Myocyte (in vitro differentiated cells): ENCODE data around the gene APBB1. TPM values are rescaled to one million over a fixed set of nuclear protein-coding genes. Genes with fewer than 3 reads are reported as not detected.

Experiments
- DNase-seq: peaks from one replicate; pipeline ENCODE4 v3.0.0-alpha.2; 2012; ENCODE audit warnings: low read depth
- total RNA-seq: library from RNA; depleted of rRNA; stranded (reverse); fragments of >200 nt; gene quantifications from 2 replicates; pipeline ENCODE4 v1.2.3, GENCODE V29; 2014

The APBB1 gene
- total RNA-seq, 1 donor from 2014 or later: 16.4 TPM

DNA sequence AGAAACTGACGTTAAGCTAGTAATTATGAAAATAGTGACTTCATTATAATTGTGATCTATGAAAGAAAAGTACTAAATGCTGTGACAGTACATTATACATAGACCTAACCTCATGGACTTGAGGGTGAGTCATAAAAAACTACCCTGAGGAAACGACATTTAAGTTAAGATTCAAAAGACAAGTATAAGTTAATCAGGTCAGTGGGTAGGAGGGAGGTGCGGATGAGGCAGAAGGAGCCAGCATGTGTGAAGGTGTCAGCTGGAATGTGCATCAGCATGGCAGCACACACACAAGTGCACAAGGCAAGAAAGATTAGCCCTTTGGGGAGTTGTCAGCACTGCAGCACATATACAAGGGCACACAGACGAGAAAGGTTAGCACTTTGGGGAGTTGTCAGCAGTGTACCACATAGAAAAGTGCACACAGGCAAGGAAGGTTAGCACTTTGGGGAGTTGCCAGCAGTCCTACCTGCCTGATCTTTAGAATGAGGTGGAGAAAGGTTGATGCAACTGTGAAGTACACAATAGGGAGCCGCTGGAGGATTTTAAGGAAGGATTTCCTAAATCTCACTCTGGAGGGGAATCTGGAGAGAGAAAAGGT is 67.0 kb downstream of the APBB1 start:
- DNase-seq: no peak

DNA sequence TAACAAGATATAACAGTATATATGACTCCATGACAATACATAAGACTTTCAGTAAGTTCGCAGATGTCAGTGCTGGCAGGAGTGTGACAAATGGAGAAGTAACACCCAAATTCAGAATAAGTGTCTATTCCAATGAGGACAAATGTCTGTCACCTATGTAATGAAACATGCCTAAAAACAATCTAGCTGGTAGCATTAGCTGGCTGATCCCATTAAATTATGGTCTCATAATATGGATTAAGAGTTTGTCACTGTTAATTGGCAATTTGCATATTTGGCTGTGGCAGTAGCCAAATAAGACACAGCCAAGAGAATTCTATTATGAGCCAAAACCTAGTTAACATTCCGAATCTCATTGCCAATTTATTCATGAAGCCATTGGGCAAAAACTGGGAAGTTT is 68.4 kb downstream of the APBB1 start:
- DNase-seq: no peak

DNA sequence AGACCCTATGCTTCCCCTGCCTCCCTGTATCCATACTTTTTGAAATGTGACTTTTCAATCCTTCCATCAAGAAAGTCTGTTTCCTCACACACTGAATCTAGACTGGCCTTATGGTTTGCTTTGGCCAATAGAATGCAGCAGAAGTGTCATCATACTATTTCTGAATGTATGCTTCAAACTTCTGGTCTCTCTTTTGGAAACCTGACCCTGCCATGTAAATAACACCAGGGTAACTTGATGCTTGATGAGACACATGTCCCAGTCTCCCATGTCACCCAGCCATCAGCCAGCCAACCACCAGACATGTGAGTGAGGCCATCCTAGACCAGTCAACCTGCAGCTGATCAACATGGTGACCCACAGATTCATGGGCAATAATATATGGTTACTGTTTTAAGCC is 68.9 kb downstream of the APBB1 start:
- DNase-seq: peak; percentile 91

DNA sequence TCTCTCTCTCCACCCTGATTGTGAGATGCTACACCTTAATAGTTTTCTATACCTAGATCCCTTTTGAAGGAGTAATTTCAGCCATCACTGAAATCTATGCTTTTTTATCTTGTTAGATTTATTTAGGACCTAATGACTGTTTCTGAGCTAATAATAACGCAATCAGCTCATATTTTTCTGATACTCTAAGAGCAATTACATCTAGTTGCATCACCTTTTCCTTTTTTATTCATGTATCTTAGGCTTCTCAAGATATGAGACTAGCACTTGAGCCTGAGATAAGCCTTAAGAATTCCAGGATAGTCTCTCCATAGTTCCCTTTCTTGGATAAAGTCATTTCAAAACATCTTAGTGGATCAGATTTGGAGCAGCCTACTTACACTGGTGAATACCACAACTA is 73.5 kb downstream of the APBB1 start:
- no peak for DNase-seq

Other genes with a start within 250 kb of the APBB1 start
- not detected in 2 replicates for gene OR52B2, start 248.8 kb downstream of the APBB1 start, total RNA-seq
- not detected in 2 replicates for gene OR52W1, start 219.9 kb downstream of the APBB1 start, total RNA-seq
- gene C11orf42, start 213.5 kb downstream of the APBB1 start, total RNA-seq: not detected in 2 replicates
- gene FHIP1B, start 184.5 kb downstream of the APBB1 start, total RNA-seq: 26.4 and 36.6 TPM in 2 replicates
- 0.10 TPM in 1 of 2 replicates, not detected in the other for gene CNGA4, start 180.0 kb downstream of the APBB1 start, total RNA-seq
- not detected in 2 replicates for gene CCKBR, start 159.3 kb downstream of the APBB1 start, total RNA-seq
- 124 and 168 TPM in 2 replicates for gene CAVIN3, start 98.6 kb downstream of the APBB1 start, total RNA-seq
- gene SMPD1, start 28.6 kb downstream of the APBB1 start, total RNA-seq: 86.0 and 92.6 TPM in 2 replicates
- not detected in 2 replicates for gene HPX, start 21.9 kb upstream of the APBB1 start, total RNA-seq
- 17.7 and 28.2 TPM in 2 replicates for gene TRIM3, start 54.8 kb upstream of the APBB1 start, total RNA-seq
- gene ARFIP2, start 62.2 kb upstream of the APBB1 start, total RNA-seq: 37.9 and 47.1 TPM in 2 replicates
- 31.5 and 35.3 TPM in 2 replicates for gene TIMM10B, start 62.4 kb upstream of the APBB1 start, total RNA-seq
- gene DNHD1, start 78.2 kb upstream of the APBB1 start, total RNA-seq: 5.6 and 7.8 TPM in 2 replicates
- gene RRP8, start 184.5 kb upstream of the APBB1 start, total RNA-seq: 14.6 and 22.4 TPM in 2 replicates
- gene ILK, start 184.7 kb upstream of the APBB1 start, total RNA-seq: 139 and 165 TPM in 2 replicates
- gene TAF10, start 193.1 kb upstream of the APBB1 start, total RNA-seq: 84.2 and 145 TPM in 2 replicates
- 55.4 and 60.0 TPM in 2 replicates for gene TPP1, start 200.3 kb upstream of the APBB1 start, total RNA-seq
- gene DCHS1, start 236.7 kb upstream of the APBB1 start, total RNA-seq: 0.73 and 0.78 TPM in 2 replicates